NCI-H526 treated with DMSO at 0.1 percent for 48 hours (cell line): Measurements from ENCODE around the gene TPST2.

Experiments used
- DNase-seq: peaks from one replicate; lab custom pipeline; 2025; lab: John Stamatoyannopoulos, UW

TPST2 gene

GRCh38 chr22:26494506-26494905 is 95.4 kb downstream of the TPST2 start:
- DNase-seq, result no peak

GRCh38 chr22:26492220-26492619 is 97.7 kb downstream of the TPST2 start:
- DNase-seq, result no peak

- no peak for DNase-seq
Observed at GRCh38 chr22:26489447-26490036, 100.4 kb downstream of the TPST2 start.

GRCh38 chr22:26487996-26488395 is 101.9 kb downstream of the TPST2 start:
- no peak for DNase-seq

- DNase-seq, result no peak
Observed at GRCh38 chr22:26486394-26486793, 103.5 kb downstream of the TPST2 start.

GRCh38 chr22:26485806-26486390 is 104.0 kb downstream of the TPST2 start:
- no peak for DNase-seq

- no peak for DNase-seq
Observed at GRCh38 chr22:26485013-26485412, 104.9 kb downstream of the TPST2 start.

GRCh38 chr22:26484360-26484706 is 105.6 kb downstream of the TPST2 start:
- DNase-seq, result no peak

GRCh38 chr22:26483439-26484359 is 106.2 kb downstream of the TPST2 start, which contains the start of the genes HPS4 and SRRD:
Gene HPS4, minus strand, starts transcription at chr22:26483783. Its CDS starts 2,021 bp downstream, at chr22:26481762.
Gene SRRD, plus strand, starts transcription at chr22:26483877. Its CDS starts 14 bp downstream, at chr22:26483891.
- peak; percentile 69 for DNase-seq

- no peak for DNase-seq
Observed at GRCh38 chr22:26483043-26483438, 106.9 kb downstream of the TPST2 start.

GRCh38 chr22:26482161-26482560 is 107.8 kb downstream of the TPST2 start:
- no peak for DNase-seq

- DNase-seq, result no peak
Observed at GRCh38 chr22:26481694-26482093, 108.2 kb downstream of the TPST2 start.

- DNase-seq, result no peak
Observed at GRCh38 chr22:26481112-26481693, 108.7 kb downstream of the TPST2 start.

- DNase-seq, result no peak
Observed at GRCh38 chr22:26480611-26480932, 109.4 kb downstream of the TPST2 start.

- DNase-seq, result no peak
Observed at GRCh38 chr22:26479792-26480610, 109.9 kb downstream of the TPST2 start.

- DNase-seq, result no peak
Observed at GRCh38 chr22:26479043-26479791, 110.7 kb downstream of the TPST2 start.

GRCh38 chr22:26477341-26477731 is 112.6 kb downstream of the TPST2 start:
- no peak for DNase-seq

GRCh38 chr22:26476705-26477340 is 113.1 kb downstream of the TPST2 start:
- no peak for DNase-seq

GRCh38 chr22:26474682-26475081 is 115.2 kb downstream of the TPST2 start:
- DNase-seq, result no peak
